SU-DHL-6 (cell line): ENCODE data around the gene BCL2L14.

Experiments
- H2AFZ ChIP-seq: fragments of 200-600 bp; sonication (generic); 2 replicates; pipeline ENCODE4 v1.6.1; 2014; ENCODE audit warnings: low read depth, mild to moderate bottlenecking, moderate library complexity, mixed read lengths, antibody characterized with exemption, low read length; ENCODE audit not compliant: severe bottlenecking
- H3F3A ChIP-seq: fragments of 200-600 bp; shearing (Covaris generic); 2 replicates; pipeline ENCODE4 v1.6.0; 2016; ENCODE audit warnings: antibody characterized with exemption, mild to moderate bottlenecking; ENCODE audit not compliant: insufficient read depth
- H3K27ac ChIP-seq: fragments of 200-600 bp; sonication (generic); 2 replicates; pipeline ENCODE4 v1.5.1; 2016; ENCODE audit warnings: low read depth, mild to moderate bottlenecking, low read length, moderate library complexity, mixed read lengths
- H3K27me3 ChIP-seq: fragments of 200-600 bp; sonication (generic), shearing (Covaris generic); 2 replicates; pipeline ENCODE4 v1.6.0; 2014; ENCODE audit warnings: mild to moderate bottlenecking, low read length
- H3K36me3 ChIP-seq: fragments of 200-600 bp; sonication (generic); 2 replicates; pipeline ENCODE4 v1.6.1; 2014; ENCODE audit warnings: mild to moderate bottlenecking, low read length, mixed read lengths
- H3K4me2 ChIP-seq: fragments of 300-600, 200-600 bp; shearing (Covaris generic), sonication (generic); 2 replicates; pipeline ENCODE4 v1.6.0; 2014; ENCODE audit warnings: low read length, low read depth, mild to moderate bottlenecking; ENCODE audit not compliant: poor library complexity, severe bottlenecking
- H3K4me3 ChIP-seq: fragments of 200-600 bp; sonication (generic); 2 replicates; pipeline ENCODE4 v1.5.1; 2014; ENCODE audit warnings: antibody characterized with exemption, low read length, mild to moderate bottlenecking, mixed read lengths; ENCODE audit not compliant: insufficient read depth, poor library complexity, severe bottlenecking
- H3K79me2 ChIP-seq: fragments of 200-600 bp; sonication (generic); 2 replicates; pipeline ENCODE4 v1.6.1; 2014; ENCODE audit warnings: mild to moderate bottlenecking, low read length, moderate library complexity; ENCODE audit not compliant: insufficient read depth
- H3K9ac ChIP-seq: fragments of 200-600 bp; sonication (generic); 2 replicates; pipeline ENCODE4 v1.7.0; 2014; ENCODE audit warnings: mild to moderate bottlenecking, low read length
- H3K9me2 ChIP-seq: fragments of 200-600 bp; sonication (generic); replicated peaks from 2 replicates; pipeline ENCODE4 v1.6.1; 2014; ENCODE audit warnings: low read length; ENCODE audit not compliant: insufficient read depth
- H3K9me3 ChIP-seq: fragments of 200-600 bp; sonication (generic); 2 replicates; pipeline ENCODE4 v1.6.1; 2014; ENCODE audit warnings: low read length, mixed read lengths; ENCODE audit not compliant: insufficient read depth
- H4K20me1 ChIP-seq: fragments of 200-600 bp; sonication (generic); 2 replicates; pipeline ENCODE4 v1.6.1; 2014; ENCODE audit warnings: low read depth, mild to moderate bottlenecking, antibody characterized with exemption, low read length, moderate library complexity, mixed read lengths
- EZH2phosphoT487 ChIP-seq: fragments of 200-600 bp; sonication (generic), shearing (Covaris generic); conservative IDR thresholded peaks from 2 replicates; pipeline ENCODE4 v1.6.1; 2018; ENCODE audit warnings: mild to moderate bottlenecking, antibody characterized with exemption, low read length, moderate library complexity, mixed read lengths
- TF ChIP-seq, protein P1 (sequence below): fragments of 200-600 bp; sonication (generic); IDR thresholded peaks from one replicate; pipeline ENCODE4 v1.5.1; 2017; ENCODE audit warnings: antibody characterized with exemption, mild to moderate bottlenecking, low read length, moderate library complexity; ENCODE audit not compliant: insufficient read depth, poor library complexity, severe bottlenecking

BCL2L14 gene

DNA sequence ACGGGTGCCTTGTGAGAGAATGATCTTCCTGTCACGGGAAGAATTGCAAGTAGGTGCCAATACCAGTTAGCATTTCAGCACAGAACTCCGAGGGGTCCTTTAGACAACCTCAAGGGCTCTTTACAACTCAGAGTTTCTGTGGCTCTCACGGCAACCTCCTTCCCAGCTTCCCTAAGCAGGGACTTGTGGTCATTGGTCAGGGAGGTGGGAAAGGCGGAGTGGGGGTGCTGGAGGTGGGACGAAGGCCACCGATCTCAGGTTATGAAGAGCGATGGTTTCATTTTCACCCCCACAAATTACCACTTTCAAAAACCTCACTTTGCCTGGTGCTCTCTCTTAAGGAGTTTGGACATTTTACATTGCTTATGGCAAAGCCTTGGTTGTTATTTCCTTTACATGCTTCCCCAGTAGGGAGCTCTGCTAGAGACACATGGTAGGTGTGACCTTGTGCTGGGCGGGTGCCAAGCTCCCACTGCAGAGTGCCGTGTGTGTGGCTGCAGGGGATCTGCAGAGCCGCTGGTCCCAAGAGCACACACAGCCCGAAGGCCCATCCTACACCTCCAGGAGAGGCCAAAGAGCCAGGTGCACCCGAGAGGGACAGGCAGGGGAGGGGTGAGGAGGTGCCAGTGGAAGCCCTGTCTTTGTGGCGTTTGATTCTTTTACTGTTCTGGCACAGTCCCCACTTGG is 21.4 kb downstream of the BCL2L14 start:
- Histone ChIP-seq H3K9me3 (no peaks in the 10 kb centered on the region), H3K9ac (no peak overlapping the region), H3K27me3 (no peaks in the 10 kb centered on the region), H3F3A (no peaks in the 10 kb centered on the region), H2AFZ (no peak overlapping the region), H3K4me2 (no peak overlapping the region), H3K36me3 (no peaks in the 10 kb centered on the region), H3K9me2 (no peaks in the 10 kb centered on the region), H4K20me1 (no peaks in the 10 kb centered on the region), H3K4me3 (no peak overlapping the region), H3K27ac (no peak overlapping the region), H3K79me2 (no peaks in the 10 kb centered on the region)
- TF ChIP-seq, protein P1, sequence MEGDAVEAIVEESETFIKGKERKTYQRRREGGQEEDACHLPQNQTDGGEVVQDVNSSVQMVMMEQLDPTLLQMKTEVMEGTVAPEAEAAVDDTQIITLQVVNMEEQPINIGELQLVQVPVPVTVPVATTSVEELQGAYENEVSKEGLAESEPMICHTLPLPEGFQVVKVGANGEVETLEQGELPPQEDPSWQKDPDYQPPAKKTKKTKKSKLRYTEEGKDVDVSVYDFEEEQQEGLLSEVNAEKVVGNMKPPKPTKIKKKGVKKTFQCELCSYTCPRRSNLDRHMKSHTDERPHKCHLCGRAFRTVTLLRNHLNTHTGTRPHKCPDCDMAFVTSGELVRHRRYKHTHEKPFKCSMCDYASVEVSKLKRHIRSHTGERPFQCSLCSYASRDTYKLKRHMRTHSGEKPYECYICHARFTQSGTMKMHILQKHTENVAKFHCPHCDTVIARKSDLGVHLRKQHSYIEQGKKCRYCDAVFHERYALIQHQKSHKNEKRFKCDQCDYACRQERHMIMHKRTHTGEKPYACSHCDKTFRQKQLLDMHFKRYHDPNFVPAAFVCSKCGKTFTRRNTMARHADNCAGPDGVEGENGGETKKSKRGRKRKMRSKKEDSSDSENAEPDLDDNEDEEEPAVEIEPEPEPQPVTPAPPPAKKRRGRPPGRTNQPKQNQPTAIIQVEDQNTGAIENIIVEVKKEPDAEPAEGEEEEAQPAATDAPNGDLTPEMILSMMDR, result no peak
- TF ChIP-seq EZH2phosphoT487, result no peak

DNA sequence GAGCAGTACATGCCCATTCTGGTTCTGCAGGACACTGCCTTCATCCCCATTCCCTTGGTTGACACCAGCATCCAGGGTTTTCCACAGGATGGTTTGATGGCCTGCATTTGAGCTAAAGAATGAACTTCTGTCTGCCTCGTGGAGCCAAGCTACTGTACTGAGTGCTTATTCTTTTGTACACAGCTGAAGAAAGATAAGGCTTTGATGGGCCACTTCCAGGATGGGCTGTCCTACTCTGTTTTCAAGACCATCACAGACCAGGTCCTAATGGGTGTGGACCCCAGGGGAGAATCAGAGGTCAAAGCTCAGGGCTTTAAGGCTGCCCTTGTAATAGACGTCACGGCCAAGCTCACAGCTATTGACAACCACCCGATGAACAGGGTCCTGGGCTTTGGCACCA is 23.7 kb downstream of the BCL2L14 start:
- no peaks in the 10 kb centered on the region for H3K79me2 ChIP-seq
- no peaks in the 10 kb centered on the region for H3K9me3 ChIP-seq
- TF ChIP-seq, protein P1, result no peak
- TF ChIP-seq EZH2phosphoT487, result no peak
- H3K27me3 ChIP-seq, result no peaks in the 10 kb centered on the region
- H3K36me3 ChIP-seq, result no peaks in the 10 kb centered on the region
- H3K27ac ChIP-seq, result no peak overlapping the region
- H3K9me2 ChIP-seq, result no peaks in the 10 kb centered on the region
- H2AFZ ChIP-seq, result no peak overlapping the region
- no peaks in the 10 kb centered on the region for H4K20me1 ChIP-seq
- H3F3A ChIP-seq, result no peaks in the 10 kb centered on the region
- no peak overlapping the region for H3K4me2 ChIP-seq
- H3K4me3 ChIP-seq, result no peak overlapping the region
- no peak overlapping the region for H3K9ac ChIP-seq

DNA sequence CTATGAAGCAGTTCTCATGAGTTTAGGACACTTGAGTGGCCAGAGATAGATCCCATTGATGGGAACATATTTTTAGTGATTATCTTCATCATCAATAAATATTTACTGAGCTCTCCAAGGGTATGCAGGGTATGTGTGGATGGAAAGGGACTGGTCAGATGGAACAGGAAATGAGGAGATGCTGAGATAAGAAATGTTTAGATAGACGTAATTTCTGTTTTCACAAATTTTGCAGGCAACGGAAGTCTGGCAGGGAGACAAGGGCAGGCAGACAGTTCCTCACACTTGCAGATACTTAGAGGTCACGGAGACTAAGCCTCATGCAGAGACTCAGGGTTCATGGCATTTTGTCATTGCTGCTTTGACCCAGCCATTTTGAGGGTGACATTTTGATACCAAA is 24.3 kb downstream of the BCL2L14 start:
- Histone ChIP-seq H3K27ac (no peak overlapping the region), H3K9me2 (no peaks in the 10 kb centered on the region), H3F3A (no peaks in the 10 kb centered on the region), H4K20me1 (no peaks in the 10 kb centered on the region), H3K4me2 (no peak overlapping the region), H2AFZ (no peak overlapping the region), H3K9ac (no peak overlapping the region), H3K27me3 (no peaks in the 10 kb centered on the region), H3K9me3 (no peaks in the 10 kb centered on the region), H3K36me3 (no peaks in the 10 kb centered on the region), H3K4me3 (no peak overlapping the region), H3K79me2 (no peaks in the 10 kb centered on the region)
- TF ChIP-seq EZH2phosphoT487, result no peak
- TF ChIP-seq, protein P1, result no peak
